H7 (cell line): Measurements from ENCODE around the gene TK1. TPM values are rescaled to one million over a fixed set of nuclear protein-coding genes. Genes with fewer than 3 reads are reported as not detected.
"Not testable (repeated sequence)": the region's sequence is repeated elsewhere in the genome, so short reads cannot be mapped to it uniquely, and the experiment has no call there.

Experiments
- DNase-seq: peaks from one replicate; pipeline ENCODE4 v3.0.0; 2012
- H3K27me3 ChIP-seq: 2 replicates; pipeline ENCODE4 v1.6.0; 2011; ENCODE audit warnings: mild to moderate bottlenecking, low read length; ENCODE audit not compliant: control insufficient read depth, insufficient read depth
- H3K36me3 ChIP-seq: replicated peaks from 2 replicates; pipeline ENCODE4 v1.5.1; 2011; ENCODE audit warnings: low read length; ENCODE audit not compliant: control insufficient read depth, insufficient read depth
- H3K4me3 ChIP-seq: 2 replicates; pipeline ENCODE4 v1.5.1; 2011; ENCODE audit warnings: low read depth, mild to moderate bottlenecking, control low read depth, low read length, moderate library complexity; ENCODE audit not compliant: insufficient read depth
- total RNA-seq: library from RNA; depleted of rRNA; stranded (reverse); fragments of >200 nt; shearing (Covaris generic); gene quantifications from 2 replicates; pipeline ENCODE4 v1.2.3, GENCODE V29; 2014

Gene TK1
- total RNA-seq, 1 experiment from 2014 or later, result 56.5 TPM

DNA sequence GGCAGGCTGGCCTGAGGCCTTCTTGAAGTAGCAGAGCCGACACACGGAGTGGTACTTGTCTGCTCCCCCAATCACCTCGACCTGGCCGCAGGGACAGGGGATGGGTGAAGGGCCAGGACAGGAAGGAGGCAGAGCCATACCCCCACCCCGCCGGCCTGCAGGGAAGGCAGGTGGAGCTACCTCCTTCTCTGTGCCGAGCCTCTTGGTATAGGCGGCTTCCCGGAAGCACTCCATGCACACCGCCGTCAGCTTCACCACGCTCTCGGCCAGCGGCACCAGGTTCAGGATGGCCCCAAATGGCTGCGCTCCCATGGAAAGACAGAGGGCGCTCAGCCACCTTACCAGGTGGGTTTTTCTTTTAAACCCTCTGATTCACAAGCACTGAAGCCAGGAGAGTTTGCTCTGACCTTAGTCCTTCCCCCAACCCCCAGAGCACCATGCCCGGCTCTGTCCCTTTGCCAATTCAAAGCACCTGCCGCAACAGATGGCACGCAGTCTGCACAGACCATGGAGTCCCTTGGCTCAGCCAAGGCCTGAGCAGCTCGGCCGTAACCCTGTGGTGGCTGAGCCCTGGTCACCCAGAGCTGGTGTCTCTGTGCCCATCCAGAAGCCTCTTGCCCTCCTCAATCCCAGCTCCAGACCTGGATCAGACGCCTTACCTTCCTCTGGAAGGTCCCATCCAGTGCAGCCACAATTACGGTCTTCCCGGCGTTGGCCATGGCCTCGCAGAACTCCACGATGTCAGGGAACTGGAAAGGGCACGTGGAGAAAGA, 11.8 kb downstream of the TK1 start:
- Histone ChIP-seq H3K4me3 (no peak overlapping the region), H3K36me3 (peaks cover 27% of the 10 kb centered on the region), H3K27me3 (no peaks in the 10 kb centered on the region)
- DNase-seq, result peak; percentile 85

- Histone ChIP-seq H3K4me3 (no peak overlapping the region), H3K36me3 (peaks cover 23% of the 10 kb centered on the region)
These were observed 12.4 kb downstream of the TK1 start for GRCh38 chr17:78174346-78174869.

DNA sequence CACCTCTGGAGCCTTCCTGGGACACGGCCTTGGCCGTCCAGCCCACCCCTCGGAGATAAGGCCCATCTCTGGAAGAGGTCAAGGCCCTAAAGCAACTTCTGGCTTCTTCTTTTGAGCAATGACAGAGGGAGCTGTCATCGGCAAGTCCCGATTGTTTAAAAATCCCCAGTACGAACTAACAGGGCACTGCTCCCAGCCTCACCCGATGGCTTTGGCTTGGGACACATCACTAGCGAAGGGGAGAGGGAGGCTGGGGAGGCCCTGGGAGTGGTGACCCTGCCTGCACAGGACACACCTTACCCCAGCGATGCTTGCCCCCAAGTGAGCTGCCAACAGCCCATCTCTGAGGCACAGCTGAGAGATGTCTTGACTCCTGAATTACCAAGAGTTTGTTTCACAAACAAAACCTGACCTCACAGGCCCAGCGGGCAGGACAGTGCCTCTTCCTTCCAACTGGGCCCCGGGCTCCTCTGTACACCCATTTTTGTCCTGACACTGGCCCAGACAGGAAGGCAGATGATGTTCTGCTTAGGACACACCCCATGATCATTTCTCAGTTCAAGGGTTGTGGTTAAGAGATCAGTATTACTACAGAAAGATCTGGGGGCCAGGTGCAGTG, 13.6 kb downstream of the TK1 start:
- peaks cover 14% of the 10 kb centered on the region for H3K36me3 ChIP-seq
- H3K27me3 ChIP-seq, result no peaks in the 10 kb centered on the region
- DNase-seq, result peak; percentile 56
- H3K4me3 ChIP-seq, result no peak overlapping the region

More at GRCh38 chr17:78174346-78174869, 12.4 kb downstream of the TK1 start:
- no peaks in the 10 kb centered on the region for H3K27me3 ChIP-seq
- peak; percentile 54 for DNase-seq

GRCh38 chr17:78172249-78173051, 14.4 kb downstream of the TK1 start:
- Histone ChIP-seq H3K36me3 (peaks cover 13% of the 10 kb centered on the region), H3K4me3 (no peak overlapping the region), H3K27me3 (no peaks in the 10 kb centered on the region)
- peak; percentile 71 for DNase-seq

- DNase-seq, result peak; percentile 43
- H3K4me3 ChIP-seq, H3K27me3 ChIP-seq: not testable (repeated sequence)
- H3K36me3 ChIP-seq, result peaks cover 13% of the 10 kb centered on the region
These were observed 15.1 kb downstream of the TK1 start for GRCh38 chr17:78171591-78172248.

- H3K4me3 ChIP-seq, result no peak overlapping the region
- DNase-seq, result peak; percentile 67
- H3K27me3 ChIP-seq, result no peaks in the 10 kb centered on the region
These were observed 15.9 kb downstream of the TK1 start for GRCh38 chr17:78170692-78171590.

DNA sequence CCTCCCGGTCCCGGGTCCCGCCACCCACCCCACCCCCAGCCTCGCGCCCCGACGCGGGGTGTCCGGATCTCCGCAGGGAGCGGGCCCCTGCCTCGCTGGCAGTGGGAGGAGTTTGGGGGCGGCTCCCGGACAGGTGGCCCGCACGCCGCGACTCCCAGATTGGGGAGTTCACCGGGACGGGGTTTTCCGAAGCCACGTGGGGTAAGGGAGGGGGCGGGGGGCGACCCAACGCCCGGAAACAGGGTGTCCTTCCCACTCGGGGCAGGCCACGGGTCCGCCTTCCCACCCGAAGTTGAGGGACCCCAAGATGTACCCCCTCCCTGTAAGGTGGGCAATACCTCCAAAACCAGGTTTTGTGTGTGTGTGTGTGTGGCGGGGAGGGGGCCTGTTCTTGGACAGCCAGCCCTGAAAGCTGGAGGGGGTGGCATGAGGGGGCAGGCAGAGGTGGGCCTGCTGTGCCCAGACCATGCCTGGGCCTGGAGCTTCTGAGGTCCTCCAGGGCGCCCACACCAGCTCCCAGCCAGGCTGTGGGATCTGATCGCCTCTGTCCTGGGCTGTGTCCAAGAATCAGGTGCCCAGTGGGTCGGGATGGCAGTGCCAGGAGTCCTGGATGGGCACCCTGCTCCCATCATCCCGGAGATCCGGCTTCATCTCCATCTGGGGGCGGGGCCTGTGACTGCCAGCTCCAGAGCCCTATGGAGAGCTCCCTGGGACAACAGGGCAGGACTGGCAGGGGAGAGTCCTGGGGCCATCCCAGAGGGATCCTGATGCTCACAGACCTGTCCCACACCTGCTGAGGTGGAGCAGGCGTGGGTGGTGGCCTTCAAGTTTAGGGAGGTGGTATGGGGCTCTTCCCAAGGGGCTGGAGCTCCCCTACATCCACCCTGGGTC, 17.7 kb downstream of the TK1 start:
- Histone ChIP-seq H3K4me3 (peak overlapping the region; percentile 59), H3K27me3 (no peaks in the 10 kb centered on the region), H3K36me3 (peaks cover 4% of the 10 kb centered on the region)
- DNase-seq, result peak; percentile 90

More at GRCh38 chr17:78170692-78171590, 15.9 kb downstream of the TK1 start:
- H3K36me3 ChIP-seq, result peaks cover 10% of the 10 kb centered on the region

DNA sequence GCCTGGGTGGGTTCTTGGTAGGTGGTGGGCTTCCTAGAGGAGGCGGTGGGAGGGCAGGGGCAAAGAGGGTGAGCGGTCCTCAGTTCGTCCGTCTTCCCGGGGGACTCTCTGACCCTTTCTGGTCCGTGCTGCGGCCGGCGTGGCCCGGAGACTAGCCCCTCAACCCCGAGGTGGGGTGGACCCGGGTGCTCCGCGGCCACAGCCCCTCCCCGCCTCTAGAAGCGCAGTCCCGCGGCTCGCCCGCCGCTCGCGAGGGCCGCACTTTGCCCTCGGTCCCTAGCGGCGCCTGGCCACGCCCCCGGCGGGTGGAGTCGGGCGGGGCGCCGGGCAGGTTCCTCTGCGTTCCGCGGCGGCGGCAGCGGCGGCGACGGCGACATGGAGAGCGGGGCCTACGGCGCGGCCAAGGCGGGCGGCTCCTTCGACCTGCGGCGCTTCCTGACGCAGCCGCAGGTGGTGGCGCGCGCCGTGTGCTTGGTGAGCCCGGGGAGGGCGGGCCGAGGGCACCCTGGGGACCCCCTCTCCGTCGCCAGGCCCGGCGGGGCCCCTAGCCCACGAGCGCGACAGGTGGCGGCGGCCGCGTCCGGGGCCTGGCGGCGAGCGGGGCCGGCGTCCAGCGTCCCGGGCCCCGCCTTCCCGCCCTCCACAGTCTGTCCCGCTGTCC, 18.5 kb downstream of the TK1 start, which contains the start of gene SYNGR2:
Gene SYNGR2, plus strand, starts transcription at position 340 of the 661 bp plus-strand sequence. Its CDS starts 36 bp downstream, at position 376.
- Histone ChIP-seq H3K36me3 (peaks cover 1% of the 10 kb centered on the region; the same call in 1 of the 2 replicates), H3K4me3 (peak within 1 kb of the TSS; percentile 59), H3K27me3 (no peaks in the 10 kb centered on the region)
- peak; percentile 99 for DNase-seq

GRCh38 chr17:78166416-78166815, 20.4 kb downstream of the TK1 start:
- no peaks in the 10 kb centered on the region for H3K27me3 ChIP-seq
- peak; percentile 67 for DNase-seq

DNA sequence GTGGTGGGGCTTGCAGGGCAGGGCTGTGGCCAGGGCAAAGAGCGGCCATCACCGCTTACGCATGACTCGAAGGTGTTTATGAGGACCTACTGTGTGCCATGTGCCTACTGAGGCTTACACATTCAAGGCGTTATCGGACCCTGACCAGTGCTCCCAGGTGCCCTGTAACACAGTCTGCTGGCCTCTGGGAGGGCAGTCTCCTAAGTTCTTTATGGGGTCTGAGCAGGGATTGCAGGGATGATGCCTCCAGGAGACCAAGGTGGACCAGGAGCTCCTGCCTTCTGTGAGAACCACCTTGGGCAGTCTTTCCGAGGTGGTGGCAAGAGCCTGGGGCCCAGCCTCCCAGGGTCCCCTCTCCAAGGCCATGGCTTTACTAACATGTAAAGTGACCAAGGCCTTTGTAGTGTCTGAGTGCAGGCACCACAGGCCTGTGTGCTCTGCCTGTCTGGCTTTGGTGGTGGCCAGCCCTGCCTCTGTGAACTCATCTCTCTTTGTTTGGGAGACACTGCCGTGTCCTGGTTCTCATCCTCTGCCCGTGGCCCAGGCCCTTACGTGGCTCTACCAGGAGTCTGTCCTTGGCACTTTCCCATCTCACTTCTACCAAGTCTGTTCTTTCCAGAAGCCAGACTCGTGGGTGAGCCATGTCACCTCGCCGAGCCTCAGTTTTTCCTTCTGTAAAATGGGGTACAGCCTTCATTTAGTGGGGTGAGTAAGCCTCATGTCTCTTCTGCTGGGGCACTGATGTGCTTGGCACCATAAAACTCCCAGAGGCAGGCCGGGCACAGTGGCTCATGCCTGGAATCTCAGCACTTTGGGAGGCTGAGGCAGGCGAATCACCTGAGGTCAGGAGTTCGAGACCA, 21.9 kb downstream of the TK1 start:
- Histone ChIP-seq H3K4me3 (no peak overlapping the region), H3K27me3 (no peaks in the 10 kb centered on the region), H3K36me3 (no peaks in the 10 kb centered on the region)
- no peak for DNase-seq

More at GRCh38 chr17:78166416-78166815, 20.4 kb downstream of the TK1 start:
- Histone ChIP-seq H3K36me3 (no peaks in the 10 kb centered on the region), H3K4me3 (no peak overlapping the region)

GRCh38 chr17:78163881-78164747, 22.7 kb downstream of the TK1 start:
- no peaks in the 10 kb centered on the region for H3K27me3 ChIP-seq
- H3K36me3 ChIP-seq, result no peaks in the 10 kb centered on the region
- H3K4me3 ChIP-seq, result no peak overlapping the region
- DNase-seq, result no peak
